Liver (tissue), 3 donors: ENCODE measurements around the gene TSKS.

Experiments
- SP1 ChIP-seq: IDR thresholded peaks from 2 replicates; pipeline ENCODE4 v1.6.1; 2018; ENCODE audit warnings: antibody characterized with exemption, mild to moderate bottlenecking
- TF ChIP-seq, protein P1 (sequence below): fragments of 150-350 bp; IDR thresholded peaks from 2 replicates; pipeline ENCODE4 v1.5.1; 2017; ENCODE audit warnings: improper control_type of control experiment, low read depth, low read length; ENCODE audit not compliant: missing input control
- TF ChIP-seq, protein P2 (sequence below): IDR thresholded peaks from 2 replicates; pipeline ENCODE4 v1.6.1; 2016; ENCODE audit warnings: antibody characterized with exemption, mild to moderate bottlenecking
- donor health status: healthy.
- donor health status: healthy.

DNA sequence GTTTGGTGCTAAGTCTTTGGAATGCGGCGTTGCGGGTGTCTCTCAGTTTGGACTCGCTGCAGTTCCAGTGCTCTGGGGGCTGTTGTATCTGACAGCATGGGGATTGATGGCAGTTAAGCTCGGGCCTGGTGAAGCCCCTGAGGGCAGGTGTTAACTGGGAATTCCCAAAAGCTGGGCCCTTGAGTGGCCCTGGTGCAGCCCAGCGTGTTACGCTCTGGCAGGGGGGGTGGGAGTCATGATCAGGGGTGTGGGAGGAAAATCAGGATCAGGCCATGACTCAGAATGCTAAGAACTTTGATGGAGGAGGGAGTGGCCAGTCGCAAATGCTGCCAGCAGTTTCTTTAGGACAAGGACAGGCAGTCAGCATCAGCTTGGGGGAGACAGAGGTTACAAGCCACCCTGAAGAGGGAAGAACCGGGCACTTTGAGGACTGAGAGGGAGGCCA is 23.3 kb upstream of the TSKS start:
- TF ChIP-seq, protein P1, sequence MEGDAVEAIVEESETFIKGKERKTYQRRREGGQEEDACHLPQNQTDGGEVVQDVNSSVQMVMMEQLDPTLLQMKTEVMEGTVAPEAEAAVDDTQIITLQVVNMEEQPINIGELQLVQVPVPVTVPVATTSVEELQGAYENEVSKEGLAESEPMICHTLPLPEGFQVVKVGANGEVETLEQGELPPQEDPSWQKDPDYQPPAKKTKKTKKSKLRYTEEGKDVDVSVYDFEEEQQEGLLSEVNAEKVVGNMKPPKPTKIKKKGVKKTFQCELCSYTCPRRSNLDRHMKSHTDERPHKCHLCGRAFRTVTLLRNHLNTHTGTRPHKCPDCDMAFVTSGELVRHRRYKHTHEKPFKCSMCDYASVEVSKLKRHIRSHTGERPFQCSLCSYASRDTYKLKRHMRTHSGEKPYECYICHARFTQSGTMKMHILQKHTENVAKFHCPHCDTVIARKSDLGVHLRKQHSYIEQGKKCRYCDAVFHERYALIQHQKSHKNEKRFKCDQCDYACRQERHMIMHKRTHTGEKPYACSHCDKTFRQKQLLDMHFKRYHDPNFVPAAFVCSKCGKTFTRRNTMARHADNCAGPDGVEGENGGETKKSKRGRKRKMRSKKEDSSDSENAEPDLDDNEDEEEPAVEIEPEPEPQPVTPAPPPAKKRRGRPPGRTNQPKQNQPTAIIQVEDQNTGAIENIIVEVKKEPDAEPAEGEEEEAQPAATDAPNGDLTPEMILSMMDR = no peak
- no peak for TF ChIP-seq SP1
- TF ChIP-seq, protein P2, sequence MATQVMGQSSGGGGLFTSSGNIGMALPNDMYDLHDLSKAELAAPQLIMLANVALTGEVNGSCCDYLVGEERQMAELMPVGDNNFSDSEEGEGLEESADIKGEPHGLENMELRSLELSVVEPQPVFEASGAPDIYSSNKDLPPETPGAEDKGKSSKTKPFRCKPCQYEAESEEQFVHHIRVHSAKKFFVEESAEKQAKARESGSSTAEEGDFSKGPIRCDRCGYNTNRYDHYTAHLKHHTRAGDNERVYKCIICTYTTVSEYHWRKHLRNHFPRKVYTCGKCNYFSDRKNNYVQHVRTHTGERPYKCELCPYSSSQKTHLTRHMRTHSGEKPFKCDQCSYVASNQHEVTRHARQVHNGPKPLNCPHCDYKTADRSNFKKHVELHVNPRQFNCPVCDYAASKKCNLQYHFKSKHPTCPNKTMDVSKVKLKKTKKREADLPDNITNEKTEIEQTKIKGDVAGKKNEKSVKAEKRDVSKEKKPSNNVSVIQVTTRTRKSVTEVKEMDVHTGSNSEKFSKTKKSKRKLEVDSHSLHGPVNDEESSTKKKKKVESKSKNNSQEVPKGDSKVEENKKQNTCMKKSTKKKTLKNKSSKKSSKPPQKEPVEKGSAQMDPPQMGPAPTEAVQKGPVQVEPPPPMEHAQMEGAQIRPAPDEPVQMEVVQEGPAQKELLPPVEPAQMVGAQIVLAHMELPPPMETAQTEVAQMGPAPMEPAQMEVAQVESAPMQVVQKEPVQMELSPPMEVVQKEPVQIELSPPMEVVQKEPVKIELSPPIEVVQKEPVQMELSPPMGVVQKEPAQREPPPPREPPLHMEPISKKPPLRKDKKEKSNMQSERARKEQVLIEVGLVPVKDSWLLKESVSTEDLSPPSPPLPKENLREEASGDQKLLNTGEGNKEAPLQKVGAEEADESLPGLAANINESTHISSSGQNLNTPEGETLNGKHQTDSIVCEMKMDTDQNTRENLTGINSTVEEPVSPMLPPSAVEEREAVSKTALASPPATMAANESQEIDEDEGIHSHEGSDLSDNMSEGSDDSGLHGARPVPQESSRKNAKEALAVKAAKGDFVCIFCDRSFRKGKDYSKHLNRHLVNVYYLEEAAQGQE = no peak
